ENCODE results near the gene CLTRN. TPM values are rescaled to one million over a fixed set of nuclear protein-coding genes. Genes with fewer than 3 reads are reported as not detected.
"Not testable (repeated sequence)": the region's sequence is repeated elsewhere in the genome, so short reads cannot be mapped to it uniquely, and the experiment has no call there.

CLTRN gene
- total RNA-seq, 1 experiment from 2014 or later, result 7.7 TPM

- DNase-seq (ENCODE audit: extremely low read depth, low read depth), result no peak
Measured at GRCh38 chrX:15653961-15654360, 10.6 kb downstream of the CLTRN start.

- DNase-seq (ENCODE audit: extremely low read depth, low read depth), result not testable (repeated sequence)
Measured at GRCh38 chrX:15647510-15647909, 17.1 kb downstream of the CLTRN start.

- DNase-seq (ENCODE audit: extremely low read depth, low read depth), result no peak
Measured at GRCh38 chrX:15646543-15646942, 18.1 kb downstream of the CLTRN start.

DNA sequence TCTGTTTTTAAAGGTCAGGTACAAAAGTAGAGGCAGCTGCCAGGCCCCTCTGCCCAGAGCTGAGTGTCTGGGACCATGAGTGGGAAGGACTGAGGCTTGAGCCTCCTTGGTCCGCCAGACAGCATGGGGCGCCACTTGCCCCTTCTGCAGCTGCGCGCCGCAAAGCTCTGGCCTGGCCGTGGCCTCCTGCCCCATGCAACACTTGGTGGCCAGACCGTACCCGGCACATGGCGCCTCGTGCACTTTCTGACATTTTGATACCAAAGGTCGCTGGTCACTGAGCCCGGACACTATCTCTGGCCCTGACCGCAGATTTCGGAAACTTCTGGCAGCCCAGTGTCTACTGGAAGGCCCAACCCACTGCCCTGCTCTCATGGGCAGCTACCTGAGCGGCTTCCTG is 18.6 kb downstream of the CLTRN start:
- DNase-seq (ENCODE audit: extremely low read depth, low read depth), result no peak

- no peak for DNase-seq (ENCODE audit: extremely low read depth, low read depth)
Measured at GRCh38 chrX:15645266-15645665, 19.3 kb downstream of the CLTRN start.

DNA sequence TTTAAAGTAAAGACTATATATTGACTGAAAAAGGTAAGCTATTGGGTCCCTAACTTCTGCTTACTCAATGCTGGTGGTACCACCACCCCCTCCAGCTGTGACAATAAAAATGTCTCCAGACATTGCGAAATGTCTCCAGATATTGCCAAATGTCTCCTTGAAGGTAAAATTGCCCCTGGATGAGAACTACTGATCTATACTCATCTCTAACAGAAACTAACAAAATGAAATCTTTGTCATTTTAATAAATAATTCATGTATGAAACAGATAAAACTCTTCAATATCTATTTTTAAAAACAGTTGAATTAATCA is 20.1 kb downstream of the CLTRN start:
- no peak for DNase-seq (ENCODE audit: extremely low read depth, low read depth)

DNA sequence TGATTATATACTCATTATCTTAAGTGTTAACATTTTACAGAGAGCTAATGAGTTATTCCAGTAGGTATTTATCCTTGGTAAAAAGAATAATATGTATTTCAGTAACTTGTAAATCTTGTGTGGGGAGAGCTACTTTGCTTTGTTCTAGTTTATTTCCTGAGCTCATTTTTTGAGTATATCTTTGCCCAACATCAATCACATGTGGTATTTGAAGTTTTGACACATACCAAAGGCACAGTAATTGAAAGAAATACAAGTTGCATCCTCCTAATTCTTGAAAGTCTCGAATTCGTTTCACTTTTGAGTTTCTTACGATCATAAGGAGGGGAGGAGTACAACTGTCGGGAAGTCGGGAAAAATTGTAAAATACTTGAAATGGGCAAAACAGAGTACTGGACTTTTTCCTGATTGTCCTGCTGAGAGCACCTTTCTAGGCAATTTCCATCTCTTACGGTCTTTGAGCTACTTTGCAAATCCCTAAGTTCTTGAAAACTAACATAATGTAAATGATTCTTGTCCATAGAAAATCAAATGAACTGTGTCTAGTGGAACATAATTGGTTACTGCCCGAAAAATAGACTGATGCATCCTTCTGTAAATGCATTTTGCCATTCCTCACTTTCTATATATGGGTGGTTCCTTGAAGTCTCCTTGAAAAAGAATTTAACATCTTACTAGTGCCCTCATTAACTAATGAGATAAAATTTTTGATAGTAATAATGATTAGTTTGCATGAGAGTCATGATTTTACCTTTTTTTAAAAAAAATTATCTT is 20.6 kb downstream of the CLTRN start:
- DNase-seq (ENCODE audit: extremely low read depth, low read depth), result no peak

DNA sequence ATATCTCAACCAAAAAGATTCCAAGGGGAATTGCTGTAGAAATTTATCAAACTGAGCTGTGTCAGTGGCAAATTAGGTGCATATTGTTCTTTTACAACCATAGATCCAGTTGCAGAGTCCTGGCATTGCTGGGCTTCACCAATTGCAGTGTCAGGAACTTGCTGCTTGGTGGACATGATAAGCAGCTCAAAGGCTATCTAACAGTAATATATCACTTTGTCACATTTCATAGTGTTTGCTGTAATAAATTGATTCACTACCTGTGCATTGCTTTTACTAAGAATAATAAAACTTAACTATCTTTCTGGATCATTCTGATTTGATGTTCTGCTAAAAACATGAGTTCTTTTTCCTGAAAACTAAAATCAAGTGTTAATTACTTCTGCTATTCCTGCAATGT is 33.0 kb downstream of the CLTRN start:
- DNase-seq (ENCODE audit: extremely low read depth, low read depth), result no peak

- no peak for DNase-seq (ENCODE audit: extremely low read depth, low read depth)
Measured at GRCh38 chrX:15623054-15623453, 41.6 kb downstream of the CLTRN start.

DNA sequence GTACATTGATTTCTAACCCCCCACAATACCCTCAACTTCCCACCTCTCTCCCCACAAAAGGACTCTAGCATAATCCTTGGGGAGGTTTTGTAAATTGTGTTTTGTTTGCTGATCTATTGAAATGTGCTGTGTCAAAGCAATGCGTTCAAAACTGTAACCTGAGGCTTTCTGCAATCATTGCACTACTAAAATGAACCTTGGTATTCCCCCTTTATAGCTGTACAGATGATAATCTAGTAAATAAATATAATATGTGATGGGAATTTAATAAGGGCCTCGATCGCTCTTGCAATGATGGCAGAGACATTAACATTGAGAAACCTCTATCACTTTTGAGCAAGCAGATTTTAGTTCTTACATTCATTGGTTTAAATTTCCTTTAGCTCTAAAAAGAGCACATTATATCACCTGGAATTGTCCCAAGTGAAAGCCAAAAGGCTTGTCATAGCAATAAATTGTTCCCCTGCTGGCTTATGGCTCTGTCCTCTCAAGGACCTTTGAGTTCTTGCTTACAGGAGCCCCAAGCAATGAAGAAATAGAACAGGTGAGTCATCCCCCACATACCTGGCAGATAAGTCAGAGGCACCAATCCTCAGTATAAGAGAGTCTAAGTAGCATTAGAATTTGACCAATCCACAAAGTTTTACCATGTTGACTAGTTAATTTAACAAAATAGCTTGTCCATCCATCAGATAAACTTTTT is 45.4 kb downstream of the CLTRN start:
- peak; percentile 4 for DNase-seq (ENCODE audit: extremely low read depth, low read depth)

DNA sequence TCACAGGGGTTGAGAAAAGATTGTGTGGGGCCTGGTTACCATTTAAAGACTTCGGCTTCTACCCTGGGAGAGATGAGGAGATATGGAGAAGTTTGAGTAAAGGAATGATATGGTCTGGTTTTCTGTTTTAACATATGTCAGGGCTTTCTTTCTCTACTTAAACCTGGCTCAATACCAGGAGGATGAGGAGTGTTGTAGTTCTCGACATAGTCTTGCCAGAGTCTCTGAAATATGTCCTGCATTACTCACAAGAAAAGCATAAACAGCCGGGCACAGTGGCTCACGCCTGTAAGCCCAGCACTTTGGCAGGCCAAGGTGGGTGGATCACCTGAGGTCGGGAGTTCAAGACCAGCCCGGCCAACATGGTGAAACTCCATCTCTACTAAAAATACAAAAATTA is 47.5 kb downstream of the CLTRN start:
- DNase-seq (ENCODE audit: extremely low read depth, low read depth), result no peak

GRCh38 chrX:15616531-15616930 is 48.1 kb downstream of the CLTRN start:
- no peak for DNase-seq (ENCODE audit: extremely low read depth, low read depth)

DNA sequence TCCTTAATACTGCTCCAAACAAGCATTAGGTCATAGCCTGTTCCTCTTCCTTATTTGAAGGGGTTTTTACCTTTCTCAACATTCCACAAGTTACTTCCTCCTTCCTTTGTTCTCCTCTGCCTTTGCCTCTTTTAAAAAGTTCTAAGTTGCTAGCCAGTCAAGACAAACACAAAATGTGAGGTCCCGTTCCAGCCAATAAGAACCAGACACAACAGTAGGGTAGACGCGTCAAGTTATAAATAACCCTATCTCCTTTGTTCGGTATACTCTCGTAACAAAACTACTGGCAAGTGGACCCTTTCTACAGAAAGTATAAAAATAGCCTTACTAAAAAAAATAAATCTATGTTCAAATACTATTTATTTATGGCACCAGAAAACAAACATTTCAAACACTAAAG is 57.5 kb downstream of the CLTRN start:
- DNase-seq (ENCODE audit: extremely low read depth, low read depth), result no peak

- DNase-seq (ENCODE audit: extremely low read depth, low read depth), result no peak
Measured at GRCh38 chrX:15606136-15606535, 58.5 kb downstream of the CLTRN start.

DNA sequence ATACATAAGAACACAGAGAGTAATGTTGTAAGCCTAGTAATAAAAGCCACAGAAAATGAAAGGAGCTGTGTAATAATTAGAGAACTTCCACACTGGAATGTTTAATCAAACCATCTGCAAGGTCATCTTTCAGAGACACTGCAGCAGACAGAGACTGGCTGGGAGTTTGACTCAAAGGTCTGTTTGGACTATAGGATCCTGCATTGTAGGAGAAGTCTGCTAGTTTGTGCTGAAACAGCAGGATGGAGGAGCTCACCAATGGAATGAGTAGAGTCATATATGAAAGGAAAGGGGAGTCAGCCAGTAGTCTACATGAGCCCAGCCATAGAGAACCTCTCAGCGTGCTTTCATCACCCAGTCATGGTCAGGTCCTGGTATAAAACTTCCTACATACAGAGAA is 59.4 kb downstream of the CLTRN start:
- DNase-seq (ENCODE audit: extremely low read depth, low read depth), result no peak

- no peak for DNase-seq (ENCODE audit: extremely low read depth, low read depth)
Measured at GRCh38 chrX:15602761-15603160, 61.8 kb downstream of the CLTRN start.

DNA sequence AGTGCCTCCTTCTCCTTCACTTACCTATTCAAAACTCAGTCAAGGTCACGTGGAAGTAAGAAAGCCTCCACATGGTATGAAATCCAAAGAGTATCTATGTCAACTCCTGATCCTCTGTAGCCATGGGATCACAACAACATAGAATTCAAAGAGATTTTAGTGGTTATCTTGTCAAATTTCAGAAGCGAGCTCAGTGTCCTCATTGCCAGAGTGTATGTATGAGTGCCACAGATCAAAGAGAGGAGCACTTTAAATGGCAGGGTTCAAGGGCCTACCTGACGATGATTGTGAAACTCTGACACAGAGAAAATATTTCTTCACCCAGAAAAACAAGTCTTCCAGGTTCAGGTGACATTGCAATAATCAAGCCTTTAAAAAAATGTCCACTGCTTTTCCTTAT is 62.7 kb downstream of the CLTRN start:
- DNase-seq (ENCODE audit: extremely low read depth, low read depth), result no peak

DNA sequence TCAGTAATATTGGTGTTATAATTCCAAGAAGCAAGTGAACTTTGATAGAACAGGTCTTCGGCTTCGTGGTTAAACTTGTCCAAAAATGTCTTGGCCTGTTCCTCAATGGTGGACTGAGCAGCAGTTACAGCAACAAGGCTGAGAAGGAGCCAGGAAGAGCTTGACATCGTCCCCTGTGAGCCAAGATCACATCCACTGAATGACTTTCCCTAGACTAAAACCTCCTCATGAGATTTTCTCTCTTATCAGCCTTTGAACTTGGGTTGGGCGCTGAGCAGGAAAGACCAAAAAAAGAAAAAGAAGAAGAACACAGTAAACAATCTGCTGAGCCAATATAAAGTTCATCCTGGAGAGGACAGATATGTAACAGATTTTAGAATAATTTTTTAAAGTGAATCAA is 63.9 kb downstream of the CLTRN start, which contains the start of gene ACE2:
TSS of gene ACE2 (minus strand) at position 216 of the 400 bp plus-strand sequence. CDS start at position 167, 49 bp downstream.
- DNase-seq (ENCODE audit: extremely low read depth, low read depth), result no peak

DNA sequence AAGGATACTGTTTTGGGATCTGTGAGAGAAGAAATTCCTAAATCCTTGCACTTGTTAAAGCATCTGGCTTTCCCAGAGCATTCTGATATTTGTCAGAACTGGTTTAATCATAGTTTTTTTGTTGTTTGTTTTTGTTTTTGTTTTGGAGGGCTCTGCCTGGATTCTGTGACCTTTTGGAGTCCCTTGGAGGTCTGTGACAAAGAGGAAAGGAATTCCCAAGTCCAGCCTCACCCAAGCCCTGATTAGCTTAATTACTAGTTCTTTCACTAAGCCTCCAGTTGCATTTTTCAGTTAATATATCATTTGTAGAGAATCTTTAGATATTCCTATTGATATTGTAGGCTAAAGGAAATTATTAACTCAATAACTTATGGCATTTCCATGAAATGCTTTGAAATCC is 64.6 kb downstream of the CLTRN start:
- DNase-seq (ENCODE audit: extremely low read depth, low read depth), result no peak

DNA sequence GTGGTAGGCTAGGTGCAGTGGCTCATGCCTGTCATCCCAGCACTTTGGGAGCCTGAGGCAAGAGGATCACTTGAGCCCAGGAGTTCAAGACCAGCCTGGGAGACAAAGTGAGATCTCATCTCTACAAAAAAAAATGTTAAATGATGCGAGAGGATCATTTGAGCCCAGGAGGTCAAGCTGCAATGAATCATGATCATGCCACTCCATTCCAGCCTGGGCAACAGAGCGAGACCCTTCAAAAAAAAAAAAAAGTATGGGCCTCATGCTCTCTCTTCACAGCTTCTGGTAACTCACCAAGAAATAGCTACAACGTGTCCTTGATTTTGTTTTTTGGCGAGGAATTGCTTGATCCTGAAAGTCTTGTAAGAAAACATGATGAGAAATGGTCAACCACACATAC is 65.1 kb downstream of the CLTRN start:
- no peak for DNase-seq (ENCODE audit: extremely low read depth, low read depth)

GRCh38 chrX:15598026-15598425 is 66.6 kb downstream of the CLTRN start:
- no peak for DNase-seq (ENCODE audit: extremely low read depth, low read depth)

GRCh38 chrX:15594371-15594770 is 70.2 kb downstream of the CLTRN start:
- no peak for DNase-seq (ENCODE audit: extremely low read depth, low read depth)

All from NCI-H460 (cell line).